ENCODE measurements around the gene RHOU.

The RHOU gene

GRCh38 chr1:228794173-228794572, 58.9 kb downstream of the RHOU start:
- no peak for TF ChIP-seq CTCF (IDR thresholded peaks at IDR 0.05)

- no peak for TF ChIP-seq CTCF (IDR thresholded peaks at IDR 0.05)
Observed at GRCh38 chr1:228794810-228795209, 59.5 kb downstream of the RHOU start.

- no peak for TF ChIP-seq CTCF (IDR thresholded peaks at IDR 0.05)
Observed at GRCh38 chr1:228795596-228795995, 60.3 kb downstream of the RHOU start.
